Hippocampal formation (tissue), 2 donors: Measurements from ENCODE around the gene SLCO4A1.

Experiments used
- DNase-seq, 2 donors: peaks; one replicate each; lab custom pipeline; 2025; lab: John Stamatoyannopoulos, UW

SLCO4A1 gene

DNA sequence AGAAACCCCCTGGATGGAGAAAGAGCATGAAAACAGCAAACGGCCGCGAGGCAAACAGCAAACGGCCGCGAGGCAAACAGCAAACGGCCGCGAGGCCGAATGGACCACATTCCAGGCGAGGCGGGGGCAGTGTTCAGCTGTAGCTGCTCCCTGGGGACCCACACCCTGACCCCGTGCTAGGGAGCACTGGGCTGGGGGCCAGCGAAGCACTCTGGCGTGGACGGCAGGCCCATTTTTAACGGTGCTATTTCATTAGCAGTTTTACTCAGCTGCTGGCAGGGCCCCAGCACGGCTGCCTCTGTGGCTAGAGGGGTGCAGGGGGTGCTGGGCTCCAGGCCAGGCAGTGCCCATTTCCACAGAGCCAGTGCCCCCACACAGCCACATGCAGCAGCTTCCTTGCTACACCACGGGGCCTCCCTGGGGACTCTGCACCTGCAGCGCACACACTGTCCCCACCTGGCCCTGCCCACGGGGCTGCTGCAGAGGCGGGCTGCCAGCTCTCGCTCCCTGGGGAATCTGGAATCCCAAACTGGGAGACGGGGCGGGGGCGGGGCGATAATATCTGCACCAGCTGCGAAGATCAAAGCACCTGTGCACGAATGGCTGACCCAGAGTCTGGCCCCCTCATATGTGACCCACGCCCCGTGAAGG is 35.6 kb upstream of the SLCO4A1 start:
- no peak for DNase-seq

DNA sequence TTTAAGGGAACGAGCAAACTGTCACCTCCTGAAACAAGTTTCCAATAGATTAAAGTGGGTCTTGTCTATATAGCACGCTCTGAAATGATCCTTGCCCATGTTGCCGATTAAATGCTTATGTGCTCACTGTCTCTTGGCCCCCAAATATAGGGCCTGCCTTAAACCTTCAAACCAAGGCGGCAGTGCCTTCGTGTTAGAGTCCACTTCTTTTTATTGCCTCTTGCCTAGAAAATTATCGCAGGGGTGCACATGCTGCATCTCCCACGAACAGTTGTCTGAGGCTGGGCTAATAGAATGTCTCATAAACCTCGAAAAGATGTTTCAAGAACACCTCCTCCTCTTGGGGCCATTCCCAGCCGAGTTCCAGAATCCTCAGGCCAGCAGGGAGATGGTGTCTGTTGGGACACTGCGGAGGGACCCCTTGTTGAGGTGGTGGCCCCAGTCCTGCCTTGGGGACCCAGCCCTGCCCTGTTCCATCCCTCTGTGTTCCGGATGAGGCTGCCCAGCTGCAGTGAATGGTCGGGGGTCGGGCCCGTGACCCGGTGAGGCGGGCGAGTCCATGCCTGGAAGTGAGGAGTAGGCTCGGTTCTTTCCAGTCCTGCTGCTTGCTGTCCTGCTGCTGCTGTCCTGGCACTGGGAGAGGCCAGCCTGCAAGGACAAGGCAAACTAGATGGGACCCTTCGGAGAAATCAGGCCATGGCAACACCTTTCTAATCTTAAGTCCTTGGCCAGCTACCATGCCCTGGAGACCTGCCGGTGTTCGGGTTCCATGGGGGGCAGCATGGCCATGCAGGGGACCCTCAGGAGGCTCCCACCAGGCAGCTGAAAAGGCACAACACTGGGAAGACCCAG is 34.7 kb upstream of the SLCO4A1 start:
- no peak for DNase-seq

DNA sequence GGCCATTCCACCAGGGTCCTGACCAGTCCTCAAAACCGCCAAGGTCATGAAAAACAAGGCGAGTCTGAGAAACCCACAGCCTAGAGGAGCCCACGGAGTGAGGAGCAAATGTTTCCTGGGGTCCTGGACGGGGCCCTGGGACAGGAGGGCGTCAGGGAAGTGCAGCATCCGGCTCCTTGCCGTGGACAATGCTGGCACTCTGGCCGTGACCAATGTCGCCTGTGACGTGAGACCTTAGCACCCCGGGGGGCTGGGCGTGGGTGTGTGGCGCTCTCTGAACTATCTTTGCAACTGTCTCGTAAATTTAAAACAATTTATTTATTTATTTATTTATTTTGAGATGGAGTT is 34.1 kb upstream of the SLCO4A1 start:
- DNase-seq, result no peak

DNA sequence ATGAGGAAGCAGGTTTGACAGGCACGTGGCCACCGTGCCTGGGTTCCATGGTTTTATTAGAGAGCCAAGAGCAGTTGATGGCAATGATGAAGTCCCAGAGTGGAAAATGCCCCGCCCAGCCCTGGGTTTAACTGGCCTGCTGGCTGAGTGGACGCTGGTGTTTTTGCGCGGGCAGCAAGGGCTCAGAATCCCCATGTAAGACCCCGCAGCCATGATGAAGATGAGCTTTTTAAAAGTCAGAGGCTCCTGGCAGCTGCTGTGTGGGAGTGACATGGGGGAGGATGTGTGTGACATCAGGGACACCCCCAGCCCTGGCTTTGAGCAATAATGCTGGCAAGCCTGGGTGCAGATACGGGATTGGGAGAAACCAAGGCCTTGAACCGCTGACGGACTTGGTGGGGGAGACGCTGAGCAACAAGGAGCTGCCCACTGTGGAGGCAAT is 33.0 kb upstream of the SLCO4A1 start:
- DNase-seq, result no peak

DNA sequence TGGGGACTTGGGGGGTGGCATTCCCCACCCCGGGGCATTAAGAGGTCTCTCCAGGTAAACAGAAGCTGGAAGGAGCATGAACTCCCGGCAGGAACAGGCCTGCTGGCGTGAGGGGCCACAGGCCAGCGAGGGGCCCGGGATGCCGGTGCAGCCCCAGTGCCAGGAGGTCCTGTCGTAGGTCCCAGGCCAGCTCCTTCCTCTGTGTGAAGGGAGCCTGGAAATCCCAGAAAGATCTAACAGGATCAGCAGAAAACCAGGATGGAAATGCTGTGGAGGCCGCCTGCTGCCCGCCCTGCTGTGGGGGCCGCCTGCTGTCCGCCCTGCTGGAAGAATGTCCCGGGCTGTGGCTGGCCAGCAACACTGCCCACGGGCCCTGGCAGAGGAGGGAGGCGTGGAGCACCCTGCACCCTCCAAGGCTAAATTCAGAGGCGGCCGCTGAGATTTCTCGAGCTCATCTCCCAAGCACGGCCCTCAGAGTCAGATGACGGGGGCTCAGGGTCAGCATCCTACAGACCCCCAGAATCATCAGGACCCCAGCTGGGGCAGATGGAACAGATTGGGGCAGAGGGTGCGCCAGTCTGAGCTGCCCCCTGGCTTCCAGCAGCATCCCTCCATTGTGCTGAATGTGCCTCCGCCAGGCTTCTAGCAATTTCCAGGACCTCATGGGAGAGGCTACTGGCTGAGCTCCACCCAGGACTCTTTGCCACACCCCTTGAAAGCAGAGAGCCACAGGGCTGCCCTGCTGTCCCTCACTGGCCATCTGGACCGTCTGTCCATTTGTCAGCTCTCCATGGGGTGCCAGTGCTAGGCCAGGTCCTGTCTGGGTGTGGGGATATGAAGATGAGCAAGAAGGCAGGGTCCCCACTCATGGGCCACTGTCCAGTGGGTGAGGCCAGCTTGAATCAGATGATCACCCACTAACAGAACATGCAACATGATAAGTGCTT is 32.2 kb upstream of the SLCO4A1 start:
- no peak for DNase-seq

DNA sequence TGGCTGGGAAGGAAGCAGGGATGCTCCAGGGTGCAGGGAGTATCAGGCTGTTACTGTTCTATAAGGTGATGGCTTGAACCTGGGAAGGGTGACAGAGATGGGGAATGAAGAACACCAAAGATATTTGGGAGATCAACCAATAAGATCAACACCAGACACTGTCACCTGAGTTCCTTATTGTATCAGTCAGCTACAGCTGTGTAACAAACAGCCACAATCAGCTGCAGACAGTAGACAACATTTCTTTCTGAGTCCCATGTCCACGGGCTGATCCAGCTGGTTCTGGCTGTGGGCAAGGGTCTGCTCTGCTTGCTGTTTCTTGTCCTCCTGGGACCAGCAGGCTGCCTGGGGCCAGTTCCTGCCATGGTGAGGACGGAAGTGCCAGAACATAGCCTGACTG is 31.3 kb upstream of the SLCO4A1 start:
- DNase-seq, result no peak

DNA sequence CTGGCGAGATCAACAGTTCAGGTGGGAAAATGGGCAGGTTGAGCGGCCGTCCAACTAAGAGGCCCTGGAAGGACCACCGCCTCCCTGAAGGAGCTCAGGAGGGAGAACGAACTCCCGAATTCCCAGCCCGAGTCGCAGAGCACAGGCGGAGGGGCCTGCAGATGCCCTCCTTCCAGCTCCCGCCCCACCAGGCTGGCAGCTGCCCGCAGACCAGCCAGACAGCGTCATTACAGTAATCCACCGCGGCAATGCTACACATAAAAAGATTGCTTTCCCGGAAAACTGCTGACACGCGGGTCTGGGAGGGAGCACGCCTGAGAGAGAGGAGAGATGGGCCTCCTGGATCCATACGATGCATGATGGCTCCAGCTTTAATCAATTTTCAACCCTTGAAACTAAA is 30.5 kb upstream of the SLCO4A1 start:
- no peak for DNase-seq

DNA sequence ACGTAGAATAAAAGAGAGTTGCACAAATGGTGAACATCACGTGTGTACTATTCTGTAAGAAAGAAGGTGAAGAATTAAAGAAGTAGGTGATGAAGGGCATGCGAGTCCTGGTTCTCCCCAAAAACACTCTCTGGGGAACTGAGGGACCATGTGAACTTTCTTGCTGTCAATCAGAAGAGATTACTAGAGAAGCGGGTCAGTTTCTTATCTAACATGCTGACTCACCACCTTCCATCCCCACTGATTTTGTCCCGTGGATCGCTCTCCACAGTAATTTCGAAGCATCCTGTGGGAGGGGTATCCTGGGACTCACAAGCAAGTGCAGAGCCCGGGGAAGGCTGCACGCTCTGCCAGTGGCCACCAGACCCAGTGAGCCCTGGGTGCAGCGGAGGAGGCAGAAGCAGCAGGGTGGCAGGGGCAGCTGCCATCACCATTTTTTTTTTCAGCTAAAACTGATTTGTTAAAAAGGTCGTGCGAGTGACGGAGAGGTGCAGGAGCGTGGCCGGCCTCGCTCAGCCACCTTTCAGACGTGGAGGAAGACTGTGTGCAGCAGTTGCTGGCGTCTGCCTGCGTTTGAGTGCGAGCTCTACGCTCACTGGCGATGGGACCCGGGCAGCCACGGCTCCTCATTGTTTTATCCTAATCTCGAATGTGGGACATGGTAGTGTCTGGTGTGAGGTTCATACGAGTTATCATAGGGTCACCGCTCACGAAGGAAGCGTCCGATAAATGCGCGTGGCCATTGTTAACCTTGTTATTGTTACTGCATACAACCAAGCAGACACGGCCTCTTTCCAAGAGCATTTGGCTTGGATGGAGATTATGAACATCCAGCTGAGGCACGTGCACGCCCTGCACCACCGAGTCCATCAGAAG is 28.0 kb upstream of the SLCO4A1 start:
- DNase-seq, result no peak

DNA sequence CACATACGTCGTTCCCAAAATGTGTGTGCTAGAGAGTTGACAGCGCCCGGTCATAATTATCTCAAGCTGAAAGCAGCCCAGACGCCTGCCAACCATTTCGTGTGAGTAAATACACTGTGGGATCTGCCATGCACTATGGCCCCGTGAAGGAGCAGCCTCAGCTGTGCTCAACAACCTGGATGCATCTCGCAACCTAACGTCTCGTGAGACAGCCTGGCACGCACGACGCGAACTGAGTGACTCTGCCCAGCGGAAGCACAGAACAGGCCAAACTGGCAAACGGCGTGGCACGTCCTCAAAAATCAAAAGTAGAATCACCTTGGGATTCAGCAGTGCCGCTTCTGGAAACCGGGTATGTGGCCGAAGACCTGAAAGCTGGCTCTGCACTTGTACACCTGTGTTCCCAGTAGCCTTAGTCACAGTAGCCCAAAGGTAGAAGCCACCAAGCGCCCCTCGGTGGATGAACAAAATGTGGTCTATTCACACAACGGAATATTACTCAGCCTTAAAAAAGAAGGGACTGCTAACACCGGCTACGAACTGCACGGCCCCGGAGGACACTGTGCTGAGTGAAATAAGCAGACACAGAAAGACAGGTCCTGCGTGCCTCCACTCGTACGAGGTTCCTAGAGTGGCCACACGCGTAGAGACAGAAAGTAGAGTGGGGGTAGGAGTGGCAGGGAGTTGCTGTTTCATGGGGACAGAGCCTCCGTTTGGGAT is 27.2 kb upstream of the SLCO4A1 start:
- DNase-seq, result no peak

DNA sequence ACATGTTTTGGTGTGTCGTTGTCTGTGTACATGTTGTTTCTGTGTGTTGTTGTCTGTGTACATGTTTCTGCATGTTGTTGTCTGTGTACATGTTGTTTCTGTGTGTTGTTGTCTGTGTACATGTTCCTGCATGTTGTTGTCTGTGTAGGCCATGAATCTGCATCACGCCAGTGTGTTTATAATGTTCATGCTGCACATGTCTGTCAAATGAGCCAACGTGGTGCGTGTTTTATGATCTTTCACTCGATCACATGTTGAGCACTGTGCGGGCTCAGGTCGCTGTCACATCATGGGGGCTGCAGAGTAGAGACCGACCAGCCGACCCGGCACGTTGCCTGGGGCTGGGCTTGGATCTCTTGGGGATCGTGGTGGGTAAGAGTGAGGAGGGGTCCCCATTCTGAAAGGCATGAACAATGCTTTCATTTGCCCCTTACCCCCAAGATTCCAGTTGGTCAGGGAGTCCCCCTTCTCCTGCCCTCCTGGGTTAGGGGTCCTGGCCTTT is 26.5 kb upstream of the SLCO4A1 start:
- no peak for DNase-seq

DNA sequence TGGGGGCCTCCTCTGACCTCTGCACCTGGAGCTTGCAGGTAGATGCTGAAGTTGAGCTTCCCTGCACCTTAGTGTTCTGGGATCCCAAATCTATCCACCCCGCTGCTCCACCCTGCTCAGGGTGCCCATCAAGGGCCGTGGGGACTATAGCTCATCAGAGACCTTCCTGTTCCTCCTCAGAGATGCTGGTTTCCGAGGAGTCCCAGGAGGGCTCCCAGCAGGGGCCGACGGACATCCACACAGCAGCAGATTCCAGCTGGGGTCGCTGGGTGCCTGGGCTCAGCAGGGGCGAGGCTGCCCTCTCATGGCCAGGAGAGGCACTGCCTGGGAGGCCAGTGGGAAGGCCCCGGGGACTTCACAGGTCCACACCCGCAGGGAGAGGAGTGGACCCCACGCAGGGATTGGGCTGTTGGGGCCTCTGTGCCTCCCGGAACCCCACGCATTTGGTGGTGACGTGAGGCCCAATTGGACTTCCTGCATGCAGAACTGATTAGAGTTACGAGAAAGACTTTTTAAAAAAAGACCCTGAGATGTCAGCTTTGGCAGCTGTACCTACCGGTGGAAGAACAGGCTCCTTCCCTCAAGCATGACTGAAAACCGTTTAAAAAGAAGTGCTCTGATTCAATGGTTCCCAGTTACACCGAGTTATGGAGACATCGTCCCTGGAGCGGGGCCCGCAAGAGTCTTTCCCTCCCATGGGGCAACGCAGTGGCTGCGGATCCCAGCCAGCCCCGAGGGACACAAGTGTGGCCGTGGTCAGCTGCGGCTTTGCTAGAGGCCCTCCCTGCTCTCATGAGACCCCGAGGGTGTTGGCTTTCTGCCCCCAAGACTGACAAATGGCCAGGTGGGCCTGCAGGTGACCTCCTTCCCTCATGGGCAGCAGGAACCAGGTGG is 25.3 kb upstream of the SLCO4A1 start:
- DNase-seq, result peak in 1 of 2 donors; percentile 12

DNA sequence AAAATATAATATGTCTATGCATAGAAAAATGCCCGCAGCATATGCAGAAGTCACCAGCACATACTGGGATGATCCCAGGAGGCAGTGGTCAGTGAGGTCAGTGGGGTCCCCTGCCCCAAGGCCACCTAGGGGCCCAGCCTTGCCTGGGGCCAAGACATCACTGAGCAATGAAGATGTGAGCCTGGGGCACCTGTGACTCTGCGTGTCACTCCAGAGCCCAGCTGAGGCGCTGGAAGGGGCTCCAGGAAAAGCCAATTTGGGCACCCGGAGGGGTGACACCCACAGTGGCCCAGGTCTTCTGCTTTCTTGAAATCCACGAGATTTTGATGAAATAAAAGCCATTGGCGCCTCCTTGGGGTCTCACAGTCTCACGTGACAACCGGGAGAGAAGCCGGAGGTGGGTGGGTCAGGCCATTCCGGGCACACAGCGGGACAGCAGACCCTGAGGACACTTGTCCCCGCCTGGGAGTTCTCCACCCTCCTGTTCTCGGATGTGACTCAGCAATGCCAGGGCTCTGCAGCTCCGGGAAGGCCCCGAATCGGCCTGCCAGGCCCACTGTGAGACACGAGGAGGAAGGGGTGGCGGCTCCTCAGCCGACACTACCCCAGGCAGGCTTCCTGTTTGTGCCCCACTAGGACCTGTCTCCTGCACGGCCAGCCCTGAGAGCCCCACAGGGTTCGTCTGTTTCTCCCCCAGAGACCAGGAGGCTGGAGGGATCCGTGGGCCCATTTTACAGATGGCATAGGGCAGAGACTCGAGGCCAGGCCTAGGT is 24.4 kb upstream of the SLCO4A1 start:
- no peak for DNase-seq

DNA sequence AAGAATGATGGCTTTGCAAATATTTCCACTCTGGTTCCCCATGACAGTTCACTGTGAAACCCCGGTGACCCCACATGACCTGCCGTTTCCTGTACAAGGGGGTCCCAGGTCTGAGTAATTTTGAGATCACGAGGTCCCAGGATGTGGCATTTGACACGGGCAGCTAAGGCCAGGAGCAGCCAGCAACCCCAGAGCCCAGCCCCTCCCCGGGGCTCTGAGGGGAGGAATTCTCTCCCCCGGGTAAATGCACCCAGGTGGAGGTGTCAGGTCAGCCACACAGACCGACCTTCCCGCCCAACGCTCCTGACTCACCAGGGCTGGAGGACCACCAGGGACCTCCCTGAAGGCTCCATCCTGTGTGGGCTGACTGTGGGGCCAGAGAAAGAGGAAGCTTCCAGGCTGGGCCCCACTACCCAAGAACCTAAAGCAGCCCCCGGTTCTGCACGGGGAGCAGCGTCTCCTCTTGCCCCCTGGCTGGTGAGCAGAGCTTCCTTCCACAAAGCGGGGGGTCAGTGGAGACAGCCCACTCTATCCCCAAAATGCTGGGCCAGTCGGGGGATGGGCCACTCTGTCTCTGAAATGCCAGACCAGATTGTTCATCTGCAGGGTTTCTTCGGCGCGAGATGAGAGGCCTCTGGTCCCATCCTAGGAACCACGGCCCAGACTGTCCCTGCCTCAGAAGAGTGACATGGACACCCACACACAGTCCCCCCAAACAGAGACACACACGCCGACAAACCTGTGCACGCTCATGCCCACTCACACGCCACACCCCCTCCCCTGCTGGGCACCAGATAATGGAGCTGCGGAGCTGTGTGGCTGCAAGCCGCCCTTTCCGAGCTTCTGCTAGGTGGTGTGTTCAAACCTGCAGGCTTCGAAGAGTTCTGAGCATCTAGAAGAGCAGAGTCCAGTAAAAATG is 23.4 kb upstream of the SLCO4A1 start:
- no peak for DNase-seq

DNA sequence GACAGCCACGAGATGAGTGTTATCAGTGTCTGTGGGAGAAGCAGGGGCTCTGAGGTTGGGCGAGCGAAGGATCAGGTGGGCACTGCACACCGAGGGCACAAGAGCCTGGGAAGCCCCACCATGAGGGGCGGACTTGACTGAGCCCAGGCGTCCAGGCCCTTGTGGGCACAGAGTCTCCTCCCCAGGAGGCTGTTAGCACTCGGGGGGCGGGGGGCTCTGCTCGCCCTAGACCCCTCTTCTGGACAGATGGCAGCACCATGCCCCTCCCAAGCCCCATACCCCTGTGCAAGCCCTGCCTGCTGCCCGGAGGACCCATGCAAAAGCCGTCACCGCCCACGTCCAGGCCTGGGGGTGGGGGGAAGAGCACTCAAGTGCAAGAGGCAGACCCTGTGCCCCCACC is 21.7 kb upstream of the SLCO4A1 start:
- no peak for DNase-seq

DNA sequence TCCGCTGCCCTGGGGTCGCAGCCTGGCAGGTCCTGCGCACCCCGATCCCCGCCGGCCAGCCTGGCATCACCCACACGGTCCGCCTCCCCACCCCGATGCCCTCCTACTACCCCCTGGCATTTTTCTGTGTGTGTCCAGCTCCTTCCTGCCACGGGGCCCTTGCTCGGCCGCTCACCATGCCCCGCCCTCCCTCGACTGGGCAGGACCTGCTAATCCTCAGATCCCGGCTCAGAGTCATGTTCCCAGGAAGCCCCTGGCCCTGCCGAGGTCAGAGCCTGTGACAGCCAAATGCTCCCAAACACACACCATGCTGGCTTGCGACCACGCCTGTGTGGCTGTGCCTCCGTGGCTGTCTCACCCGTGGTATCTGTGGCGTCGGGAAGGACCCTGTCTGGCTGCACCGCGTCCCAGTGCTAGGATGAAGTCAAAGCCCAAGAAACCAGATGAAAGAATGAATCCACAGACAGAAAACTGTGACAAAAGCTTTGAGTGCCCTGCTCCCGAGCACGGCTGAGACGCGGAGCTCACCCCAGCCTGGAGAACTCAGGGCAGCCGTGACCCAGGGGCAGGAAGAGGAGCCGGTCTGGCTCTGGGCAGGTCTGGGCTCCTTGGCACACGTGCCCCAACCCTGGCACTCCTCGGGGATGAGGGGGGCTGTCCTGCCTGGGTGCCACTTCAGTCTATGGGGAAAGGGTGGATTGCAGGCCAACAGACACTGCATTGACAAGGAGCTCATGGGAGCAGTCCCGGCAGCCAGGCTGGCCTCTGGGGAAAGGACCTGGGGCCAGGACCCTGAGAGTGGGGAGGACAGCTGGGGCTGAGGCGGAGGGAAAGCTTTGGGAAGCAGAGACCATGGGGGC is 20.8 kb upstream of the SLCO4A1 start:
- no peak for DNase-seq

DNA sequence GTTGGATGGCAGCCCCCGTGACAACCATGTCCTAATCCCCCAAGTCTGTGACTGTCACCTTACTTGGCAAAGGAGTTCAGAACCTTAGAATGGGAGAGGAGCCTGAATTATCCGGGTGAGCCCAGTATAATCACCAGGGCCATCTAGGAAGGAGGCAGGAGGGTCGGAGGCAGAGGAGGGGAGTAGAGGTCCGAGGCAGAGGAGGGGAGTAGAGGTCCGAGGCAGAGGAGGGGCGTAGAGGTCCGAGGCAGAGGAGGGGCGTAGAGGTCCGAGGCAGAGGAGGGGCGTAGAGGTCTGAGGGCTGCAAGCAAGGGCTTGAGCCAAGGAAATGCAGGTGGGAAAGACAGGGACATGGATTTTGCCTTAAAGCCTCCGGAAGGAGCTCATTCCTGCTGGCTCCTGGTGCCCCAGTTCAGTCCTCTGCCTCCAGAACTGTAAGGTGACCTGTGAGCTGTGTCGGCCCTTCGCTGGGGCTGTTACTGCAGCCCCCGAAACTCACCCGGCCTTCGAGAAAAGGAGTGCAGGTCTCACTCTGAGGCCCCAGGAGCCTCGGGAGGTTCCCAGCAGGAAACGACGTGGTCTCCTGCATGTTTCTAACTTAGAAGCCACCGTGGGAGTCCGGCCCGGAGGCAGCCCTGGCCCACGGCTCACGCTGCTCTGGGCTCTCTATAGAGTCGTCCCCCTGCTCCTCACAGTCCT is 20.0 kb upstream of the SLCO4A1 start:
- DNase-seq, result no peak
